Mucosa of stomach (tissue), 1 donor: ENCODE measurements around the gene GPR107.
A peak's percentile ranks its signal among the peaks of the same experiment; 100 is the strongest.

ENCODE experiments used
- H3K27me3 ChIP-seq: one replicate; pipeline ENCODE4 v1.7.0; 2013; ENCODE audit warnings: mild to moderate bottlenecking, low read length; ENCODE audit not compliant: control insufficient read depth, insufficient read depth
- H3K36me3 ChIP-seq: one replicate; pipeline ENCODE4 v1.7.0; 2013; ENCODE audit warnings: low read length; ENCODE audit not compliant: control insufficient read depth, insufficient read depth
- H3K4me1 ChIP-seq: one replicate; pipeline ENCODE4 v1.7.0; 2013; ENCODE audit warnings: mild to moderate bottlenecking, low read length; ENCODE audit not compliant: control insufficient read depth, insufficient read depth
- H3K4me3 ChIP-seq: one replicate; pipeline ENCODE4 v1.7.0; 2013; ENCODE audit warnings: low read length
- H3K9ac ChIP-seq: one replicate; pipeline ENCODE4 v1.7.0; 2013; ENCODE audit warnings: mild to moderate bottlenecking, low read length, moderate library complexity
- H3K9me3 ChIP-seq: one replicate; pipeline ENCODE4 v1.7.0; 2013; ENCODE audit warnings: mild to moderate bottlenecking, low read length, moderate library complexity; ENCODE audit not compliant: control insufficient read depth
- donor health status: Pancreatic carcinoma.

The GPR107 gene

GRCh38 chr9:130176760-130177159 is 123.1 kb downstream of the GPR107 start:
- no peak overlapping the region for H3K9ac ChIP-seq
- no peaks in the 10 kb centered on the region for H3K4me1 ChIP-seq
- peaks cover under 1% of the 10 kb centered on the region for H3K27me3 ChIP-seq

GRCh38 chr9:130177898-130178805 is 124.4 kb downstream of the GPR107 start:
- H3K4me3 ChIP-seq, result no peak overlapping the region
- H3K4me1 ChIP-seq, result peaks cover 7% of the 10 kb centered on the region
- H3K9me3 ChIP-seq, result no peaks in the 10 kb centered on the region
- no peak overlapping the region for H3K9ac ChIP-seq
- no peaks in the 10 kb centered on the region for H3K36me3 ChIP-seq
- no peaks in the 10 kb centered on the region for H3K27me3 ChIP-seq

More at GRCh38 chr9:130176760-130177159, 123.1 kb downstream of the GPR107 start:
- Histone ChIP-seq H3K36me3 (no peaks in the 10 kb centered on the region), H3K4me3 (no peak overlapping the region), H3K9me3 (no peaks in the 10 kb centered on the region)

- peaks cover 7% of the 10 kb centered on the region for H3K4me1 ChIP-seq
- H3K4me3 ChIP-seq, result no peak overlapping the region
- H3K36me3 ChIP-seq, result no peaks in the 10 kb centered on the region
- H3K9me3 ChIP-seq, result no peaks in the 10 kb centered on the region
- H3K27me3 ChIP-seq, result no peaks in the 10 kb centered on the region
- H3K9ac ChIP-seq, result no peak overlapping the region
Observed at GRCh38 chr9:130179331-130179907, 125.7 kb downstream of the GPR107 start.

- peaks cover 7% of the 10 kb centered on the region for H3K4me1 ChIP-seq
- H3K9me3 ChIP-seq, result no peaks in the 10 kb centered on the region
- no peaks in the 10 kb centered on the region for H3K36me3 ChIP-seq
- no peak overlapping the region for H3K9ac ChIP-seq
- no peaks in the 10 kb centered on the region for H3K27me3 ChIP-seq
- no peak overlapping the region for H3K4me3 ChIP-seq
Observed at GRCh38 chr9:130180516-130180915, 126.8 kb downstream of the GPR107 start.

GRCh38 chr9:130181678-130182380 is 128.1 kb downstream of the GPR107 start:
- H3K27me3 ChIP-seq, result no peaks in the 10 kb centered on the region
- H3K4me1 ChIP-seq, result peaks cover 14% of the 10 kb centered on the region
- no peak overlapping the region for H3K4me3 ChIP-seq
- H3K9me3 ChIP-seq, result no peaks in the 10 kb centered on the region
- no peaks in the 10 kb centered on the region for H3K36me3 ChIP-seq
- no peak overlapping the region for H3K9ac ChIP-seq

- Histone ChIP-seq H3K4me1 (peaks cover 20% of the 10 kb centered on the region), H3K27me3 (no peaks in the 10 kb centered on the region), H3K36me3 (no peaks in the 10 kb centered on the region), H3K9me3 (no peaks in the 10 kb centered on the region), H3K4me3 (no peak overlapping the region), H3K9ac (no peak overlapping the region)
Observed at GRCh38 chr9:130182381-130182909, 128.7 kb downstream of the GPR107 start.

- Histone ChIP-seq H3K27me3 (no peaks in the 10 kb centered on the region), H3K4me1 (peaks cover 26% of the 10 kb centered on the region), H3K4me3 (no peak overlapping the region), H3K36me3 (no peaks in the 10 kb centered on the region), H3K9me3 (no peaks in the 10 kb centered on the region), H3K9ac (peak overlapping the region; percentile 34)
Observed at GRCh38 chr9:130183133-130183762, 129.5 kb downstream of the GPR107 start.

- Histone ChIP-seq H3K4me3 (no peak overlapping the region), H3K36me3 (no peaks in the 10 kb centered on the region), H3K9ac (no peak overlapping the region), H3K4me1 (peaks cover 26% of the 10 kb centered on the region), H3K27me3 (no peaks in the 10 kb centered on the region), H3K9me3 (no peaks in the 10 kb centered on the region)
Observed at GRCh38 chr9:130185017-130185416, 131.3 kb downstream of the GPR107 start.

GRCh38 chr9:130185490-130186031 is 131.9 kb downstream of the GPR107 start:
- Histone ChIP-seq H3K36me3 (no peaks in the 10 kb centered on the region), H3K4me3 (no peak overlapping the region), H3K27me3 (no peaks in the 10 kb centered on the region), H3K9ac (no peak overlapping the region), H3K4me1 (peaks cover 26% of the 10 kb centered on the region), H3K9me3 (no peaks in the 10 kb centered on the region)

GRCh38 chr9:130186051-130186450 is 132.3 kb downstream of the GPR107 start:
- Histone ChIP-seq H3K9ac (no peak overlapping the region), H3K27me3 (no peaks in the 10 kb centered on the region), H3K4me1 (peaks cover 26% of the 10 kb centered on the region), H3K36me3 (no peaks in the 10 kb centered on the region), H3K4me3 (no peak overlapping the region), H3K9me3 (no peaks in the 10 kb centered on the region)

GRCh38 chr9:130186839-130187522 is 133.3 kb downstream of the GPR107 start:
- no peak overlapping the region for H3K4me3 ChIP-seq

More at GRCh38 chr9:130186839-130187522, 133.3 kb downstream of the GPR107 start:
- H3K36me3 ChIP-seq, result no peaks in the 10 kb centered on the region
- H3K4me1 ChIP-seq, result peaks cover 24% of the 10 kb centered on the region
- H3K9me3 ChIP-seq, result no peaks in the 10 kb centered on the region
- no peaks in the 10 kb centered on the region for H3K27me3 ChIP-seq
- H3K9ac ChIP-seq, result peak overlapping the region; percentile 10
